Esophagus muscularis mucosa (tissue), 3 donors: ENCODE results near the gene IFI6.

Experiments used
- CTCF ChIP-seq, 3 experiments: fragments of 200-600 bp in 2 of 3; fragments of 450-650 bp in 1 of 3; sonication (generic) in 2 of 3; IDR thresholded peaks; one replicate each; pipeline ENCODE4 v1.5.1; 2017 to 2019; ENCODE audit warnings: antibody characterized with exemption in 3 of 3, mild to moderate bottlenecking in 2 of 3, moderate library complexity in 1 of 3
- POLR2AphosphoS5 ChIP-seq, 2 donors: sonication (generic); formaldehyde crosslinking; IDR thresholded peaks; one replicate each; pipeline ENCODE4 v1.6.1; 2017; ENCODE audit warnings: antibody characterized with exemption in 2 of 2

DNA sequence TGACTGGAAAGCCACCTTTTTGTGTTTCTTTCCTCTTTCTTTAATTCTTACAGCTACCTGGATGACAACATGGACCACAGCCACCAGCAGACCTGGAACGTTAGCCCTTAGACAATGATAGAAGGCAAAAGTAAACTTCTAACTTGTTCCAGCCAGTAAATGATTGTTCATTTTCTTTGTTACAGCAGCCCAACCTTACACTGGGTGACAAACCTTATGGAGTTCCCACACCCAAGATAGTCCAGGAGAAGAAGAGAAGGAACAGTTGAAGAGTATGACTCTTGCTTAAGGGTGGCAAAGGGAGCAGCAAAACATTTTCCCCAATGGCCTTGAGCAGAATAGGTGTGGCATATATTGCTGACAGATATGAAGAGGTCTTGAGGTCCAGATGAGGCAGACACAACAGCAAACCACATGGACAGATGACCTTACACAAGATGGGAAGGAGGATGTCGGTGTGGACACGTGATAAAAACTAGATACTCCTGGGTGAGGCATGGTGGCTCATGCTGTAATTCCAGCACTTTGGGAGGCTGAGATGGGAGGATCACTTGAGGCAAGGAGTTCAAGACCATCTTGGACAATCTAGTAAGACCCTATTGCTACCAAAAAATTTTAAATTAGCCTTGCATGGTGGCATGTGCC, 42.0 kb upstream of the IFI6 start:
- TF ChIP-seq CTCF (IDR thresholded peaks at IDR 0.05) (no peak), POLR2AphosphoS5 (IDR thresholded peaks at IDR 0.05) (no peak)
